Breast epithelium (tissue), 4 donors: ENCODE data around the gene DPEP1. TPM values are rescaled to one million over a fixed set of nuclear protein-coding genes. Genes with fewer than 3 reads are reported as not detected.

Source experiments
- DNase-seq, 2 donors: peaks; one replicate each; pipeline ENCODE4 v3.0.0-alpha.2; 2019; ENCODE audit warnings: low spot score in 2 of 2
- H3K27ac ChIP-seq, 2 donors: fragments of 200-600 bp; sonication (generic) in 1 of 2; one replicate each; pipeline ENCODE4 v1.5.1; 2016 to 2019; ENCODE audit warnings: mild to moderate bottlenecking in 1 of 2
- H3K27me3 ChIP-seq, 2 donors: fragments of 200-600 bp; sonication (generic) in 1 of 2; one replicate each; pipeline versions ENCODE4 v1.5.1 to v1.6.0; 2017 to 2019; ENCODE audit warnings: control low read depth in 1 of 2, mild to moderate bottlenecking in 1 of 2
- H3K36me3 ChIP-seq: fragments of 200-600 bp; one replicate; pipeline ENCODE4 v1.5.1; 2019
- H3K4me1 ChIP-seq, 2 donors: fragments of 200-600 bp; sonication (generic); one replicate each; pipeline ENCODE4 v1.5.1; 2016 to 2019; ENCODE audit warnings: control low read depth in 1 of 2
- H3K4me3 ChIP-seq, 3 donors: fragments of 200-600 bp; sonication (generic); 1 replicate in 2 of 3; 2 replicates in 1 of 3; pipeline ENCODE4 v1.5.1; 2016 to 2019; ENCODE audit warnings: mild to moderate bottlenecking in 3 of 3, moderate library complexity in 2 of 3
- H3K9me3 ChIP-seq, 2 donors: fragments of 200-600 bp; sonication (generic) in 1 of 2; one replicate each; pipeline ENCODE4 v1.5.1; 2016 to 2019; ENCODE audit warnings: control low read depth in 1 of 2
- POLR2A ChIP-seq: fragments of 450-650 bp; IDR thresholded peaks from one replicate; pipeline ENCODE4 v1.6.1; 2016; ENCODE audit warnings: antibody characterized with exemption, mild to moderate bottlenecking, moderate library complexity
- POLR2AphosphoS5 ChIP-seq, 3 donors: sonication (generic); formaldehyde crosslinking; IDR thresholded peaks; one replicate each; pipeline ENCODE4 v1.6.1; 2017; ENCODE audit warnings: antibody characterized with exemption in 3 of 3
- intact Hi-C: fragments of 100-400 bp; cut with DNase I; formaldehyde crosslinking; loops from one replicate; pipeline ENCODE4 v1.15.1; 2023; ENCODE audit warnings: low total_unique reads
- total RNA-seq, 3 donors: library from RNA; depleted of rRNA; stranded (reverse); fragments of >200 nt; gene quantifications; one replicate each; pipeline ENCODE4 v1.1.0, GENCODE V29; 2016
- TF ChIP-seq, protein P1 (sequence below), 3 donors: fragments of 450-650 bp; IDR thresholded peaks; one replicate each; pipeline ENCODE4 v1.5.1; 2016 to 2017; ENCODE audit warnings: antibody characterized with exemption in 3 of 3, mild to moderate bottlenecking in 3 of 3, moderate library complexity in 3 of 3

Gene DPEP1
- total RNA-seq, 3 donors from 2014 or later: 0.59 to 0.98 (median 0.80) TPM

- H3K9me3 ChIP-seq: no peaks in the 10 kb centered on the region
- intact Hi-C loops: no loop called here
- DNase-seq: no peak
- peaks cover 0 to 7% of the 10 kb centered on the region in 2 donors for H3K27me3 ChIP-seq
- H3K4me3 ChIP-seq: no peak overlapping the region
- peaks cover 0 to 4% of the 10 kb centered on the region in 2 donors for H3K4me1 ChIP-seq
- no peaks in the 10 kb centered on the region for H3K36me3 ChIP-seq
- H3K27ac ChIP-seq: no peak overlapping the region
- TF ChIP-seq POLR2AphosphoS5 (IDR thresholded peaks at IDR 0.05): no peak
- TF ChIP-seq, protein P1, sequence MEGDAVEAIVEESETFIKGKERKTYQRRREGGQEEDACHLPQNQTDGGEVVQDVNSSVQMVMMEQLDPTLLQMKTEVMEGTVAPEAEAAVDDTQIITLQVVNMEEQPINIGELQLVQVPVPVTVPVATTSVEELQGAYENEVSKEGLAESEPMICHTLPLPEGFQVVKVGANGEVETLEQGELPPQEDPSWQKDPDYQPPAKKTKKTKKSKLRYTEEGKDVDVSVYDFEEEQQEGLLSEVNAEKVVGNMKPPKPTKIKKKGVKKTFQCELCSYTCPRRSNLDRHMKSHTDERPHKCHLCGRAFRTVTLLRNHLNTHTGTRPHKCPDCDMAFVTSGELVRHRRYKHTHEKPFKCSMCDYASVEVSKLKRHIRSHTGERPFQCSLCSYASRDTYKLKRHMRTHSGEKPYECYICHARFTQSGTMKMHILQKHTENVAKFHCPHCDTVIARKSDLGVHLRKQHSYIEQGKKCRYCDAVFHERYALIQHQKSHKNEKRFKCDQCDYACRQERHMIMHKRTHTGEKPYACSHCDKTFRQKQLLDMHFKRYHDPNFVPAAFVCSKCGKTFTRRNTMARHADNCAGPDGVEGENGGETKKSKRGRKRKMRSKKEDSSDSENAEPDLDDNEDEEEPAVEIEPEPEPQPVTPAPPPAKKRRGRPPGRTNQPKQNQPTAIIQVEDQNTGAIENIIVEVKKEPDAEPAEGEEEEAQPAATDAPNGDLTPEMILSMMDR (IDR thresholded peaks at IDR 0.05): no peak
- no peak for TF ChIP-seq POLR2A
Observed at GRCh38 chr16:89638455-89638854, 25.0 kb downstream of the DPEP1 start.

DNA sequence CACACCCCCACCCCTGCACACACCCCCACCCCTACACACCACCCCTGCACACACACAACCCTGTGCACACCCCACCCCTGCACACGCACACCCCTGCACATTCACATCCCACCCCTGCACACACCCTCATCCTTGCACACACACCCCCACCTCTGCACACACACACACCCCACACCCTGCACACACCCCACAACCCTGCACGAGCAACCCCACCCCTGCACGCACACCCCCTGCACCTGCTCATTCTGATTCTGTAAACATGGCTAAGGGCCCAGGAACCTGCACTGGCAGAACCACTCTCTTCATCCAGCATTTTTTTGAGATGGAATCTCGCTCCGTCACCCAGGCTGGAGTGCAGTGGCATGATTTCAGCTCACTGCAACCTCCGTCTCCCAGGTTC, 25.9 kb downstream of the DPEP1 start:
- Histone ChIP-seq H3K27me3 (peaks cover 0 to 3% of the 10 kb centered on the region in 2 donors), H3K27ac (no peak overlapping the region), H3K4me1 (peaks cover 0 to 4% of the 10 kb centered on the region in 2 donors), H3K36me3 (no peaks in the 10 kb centered on the region), H3K4me3 (no peak overlapping the region), H3K9me3 (no peaks in the 10 kb centered on the region)
- intact Hi-C loops: no loop called here
- TF ChIP-seq POLR2AphosphoS5 (IDR thresholded peaks at IDR 0.05) (no peak), POLR2A (no peak)
- TF ChIP-seq, protein P1 (IDR thresholded peaks at IDR 0.05): no peak
- no peak for DNase-seq

DNA sequence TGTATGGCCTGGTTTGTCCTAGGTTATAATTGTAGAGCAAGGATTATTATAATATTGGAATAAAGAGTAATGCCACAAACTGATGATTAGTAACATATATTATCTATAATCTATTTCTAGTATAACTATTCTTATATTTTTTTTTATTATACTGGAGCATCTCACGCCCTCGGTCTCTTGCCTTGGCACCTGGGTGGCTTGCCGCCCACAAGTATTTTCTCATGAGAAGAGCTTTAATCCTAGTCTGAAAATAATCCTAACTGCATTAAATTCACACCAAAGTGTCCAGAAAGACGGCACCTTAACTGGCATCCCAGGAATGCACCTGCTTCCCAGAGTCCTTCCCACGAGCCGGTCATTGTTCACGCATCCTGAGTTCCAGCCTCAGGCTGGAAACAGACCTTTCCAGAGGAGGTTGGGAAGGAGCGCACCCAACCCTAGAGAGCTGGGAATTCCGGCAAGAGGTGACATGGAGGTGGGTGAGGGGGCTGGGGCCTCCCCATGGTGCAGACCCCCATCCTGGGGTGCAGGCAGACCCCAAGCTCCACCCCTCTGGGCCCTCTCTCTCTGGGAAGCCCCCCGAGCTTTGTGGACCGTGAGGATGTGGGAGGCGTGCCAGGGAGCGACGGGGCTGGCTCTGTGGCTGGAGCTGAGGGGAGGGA, 28.1 kb downstream of the DPEP1 start:
- H3K4me1 ChIP-seq: peaks cover 0 to 4% of the 10 kb centered on the region in 2 donors
- no peaks in the 10 kb centered on the region for H3K9me3 ChIP-seq
- H3K27me3 ChIP-seq: peaks cover 0 to 3% of the 10 kb centered on the region in 2 donors
- peak overlapping the region in 2 of 3 donors; percentile 26 to 53 for H3K4me3 ChIP-seq
- no peaks in the 10 kb centered on the region for H3K36me3 ChIP-seq
- no peak for DNase-seq
- intact Hi-C loops: no loop called here
- TF ChIP-seq, protein P1 (IDR thresholded peaks at IDR 0.05): no peak
- no peak for TF ChIP-seq POLR2AphosphoS5 (IDR thresholded peaks at IDR 0.05)
- TF ChIP-seq POLR2A: no peak
- H3K27ac ChIP-seq: no peak overlapping the region

- H3K27me3 ChIP-seq: peaks cover 0 to 3% of the 10 kb centered on the region in 2 donors
- intact Hi-C loops: no loop called here
- TF ChIP-seq POLR2AphosphoS5 (IDR thresholded peaks at IDR 0.05) (no peak), POLR2A (no peak)
- TF ChIP-seq, protein P1 (IDR thresholded peaks at IDR 0.05): no peak
- H3K9me3 ChIP-seq: no peaks in the 10 kb centered on the region
- H3K4me1 ChIP-seq: peaks cover 0 to 4% of the 10 kb centered on the region in 2 donors
- no peak overlapping the region for H3K27ac ChIP-seq
- no peak overlapping the region for H3K4me3 ChIP-seq
- no peak for DNase-seq
- H3K36me3 ChIP-seq: no peaks in the 10 kb centered on the region
Observed at GRCh38 chr16:89642574-89642973, 29.1 kb downstream of the DPEP1 start.

GRCh38 chr16:89643769-89644300, 30.4 kb downstream of the DPEP1 start:
- no peak overlapping the region for H3K4me3 ChIP-seq
- intact Hi-C loops: no loop called here
- no peaks in the 10 kb centered on the region for H3K36me3 ChIP-seq
- H3K27me3 ChIP-seq: peaks cover 0 to 3% of the 10 kb centered on the region in 2 donors
- peaks cover 0 to 4% of the 10 kb centered on the region in 2 donors for H3K4me1 ChIP-seq
- DNase-seq: no peak
- no peak overlapping the region for H3K27ac ChIP-seq
- TF ChIP-seq, protein P1 (IDR thresholded peaks at IDR 0.05): no peak
- TF ChIP-seq POLR2AphosphoS5 (IDR thresholded peaks at IDR 0.05): no peak
- no peak for TF ChIP-seq POLR2A
- no peaks in the 10 kb centered on the region for H3K9me3 ChIP-seq
